GM19467 (cell line): Measurements from ENCODE around the gene ENPP3.

ENCODE experiments used
- ATAC-seq: cut with Tn5 transposase; IDR thresholded peaks from one replicate; pipeline ENCODE4 v1.9.1; 2021; ENCODE audit warnings: mild to moderate bottlenecking, moderate library complexity; ENCODE audit not compliant: unreplicated experiment

Gene ENPP3

DNA sequence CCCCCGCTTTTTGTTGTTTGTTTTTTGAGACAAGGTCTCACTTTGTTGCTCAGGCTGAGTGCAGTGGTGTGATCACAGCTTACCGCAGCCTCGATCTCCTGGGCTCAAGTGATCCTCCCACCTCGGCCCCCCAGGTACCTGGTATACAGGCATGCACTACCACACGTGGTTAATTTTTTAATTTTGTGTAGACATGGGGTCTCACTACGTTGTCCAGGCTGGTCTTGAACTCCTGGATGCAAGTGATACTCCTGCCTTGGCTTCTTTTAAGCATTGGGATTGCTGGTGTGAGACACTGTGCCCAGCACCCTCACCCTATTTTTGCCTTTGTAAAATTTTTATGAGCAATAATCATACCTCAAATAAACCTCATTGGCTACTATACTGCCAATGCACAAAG is 5.5 kb downstream of the ENPP3 start:
- ATAC-seq, result no peak

DNA sequence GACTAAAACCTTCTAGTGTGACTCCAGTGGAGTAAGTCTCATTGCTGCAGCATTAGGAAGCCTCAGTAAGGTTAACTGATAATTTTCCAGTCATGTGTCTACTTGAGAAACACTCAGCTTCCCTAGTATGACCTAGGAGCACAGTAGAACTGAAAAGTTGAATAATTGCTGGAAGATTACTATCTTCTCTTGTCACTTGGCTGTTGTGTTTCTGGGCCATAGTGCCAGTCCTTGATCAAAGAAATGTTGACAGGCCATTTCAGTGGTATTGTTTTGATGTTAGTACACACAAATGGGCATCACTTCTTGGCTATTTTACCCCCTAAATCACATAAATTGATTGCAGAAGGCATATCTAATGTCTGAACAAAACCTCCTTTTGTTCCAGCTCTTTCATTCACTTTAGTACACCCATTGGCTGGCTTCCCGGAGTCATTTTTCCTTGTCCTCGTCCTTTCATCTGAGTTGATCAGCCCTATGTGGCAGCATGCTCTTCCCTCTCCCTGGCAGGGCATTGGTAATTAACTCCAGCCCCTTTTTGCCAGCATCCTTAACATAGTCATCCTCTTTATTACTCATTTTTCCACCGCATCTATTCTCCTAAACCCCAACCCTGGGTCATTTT is 6.0 kb downstream of the ENPP3 start:
- no peak for ATAC-seq

DNA sequence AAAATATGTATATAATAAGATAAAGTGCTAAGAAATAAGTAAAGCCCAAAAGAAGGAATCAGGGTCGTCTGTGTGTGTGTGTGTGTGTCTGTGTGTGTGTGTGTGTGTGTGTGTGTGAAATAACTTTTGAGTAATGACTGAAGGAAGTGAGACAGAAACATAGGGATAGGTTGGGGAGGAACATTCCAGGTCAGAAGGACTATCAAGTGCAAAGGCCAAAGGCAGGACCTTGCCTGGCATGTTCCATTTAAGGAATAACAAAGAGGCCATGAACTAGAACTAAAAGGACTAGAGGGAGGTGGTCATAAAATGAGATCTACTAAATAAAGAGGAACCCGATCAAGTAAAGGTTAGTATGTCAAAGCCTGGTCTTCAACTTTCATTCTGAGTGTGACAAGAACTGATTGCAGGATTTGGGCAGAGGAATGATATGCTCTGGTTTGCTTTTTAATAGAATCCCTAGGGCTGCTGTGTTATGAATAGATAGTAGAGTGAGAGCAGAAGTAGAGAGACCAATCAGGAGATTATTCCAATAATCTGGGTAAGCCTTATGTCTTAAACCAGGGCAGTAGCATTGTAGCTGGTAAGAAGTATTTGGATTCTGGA is 6.9 kb downstream of the ENPP3 start:
- ATAC-seq, result no peak

DNA sequence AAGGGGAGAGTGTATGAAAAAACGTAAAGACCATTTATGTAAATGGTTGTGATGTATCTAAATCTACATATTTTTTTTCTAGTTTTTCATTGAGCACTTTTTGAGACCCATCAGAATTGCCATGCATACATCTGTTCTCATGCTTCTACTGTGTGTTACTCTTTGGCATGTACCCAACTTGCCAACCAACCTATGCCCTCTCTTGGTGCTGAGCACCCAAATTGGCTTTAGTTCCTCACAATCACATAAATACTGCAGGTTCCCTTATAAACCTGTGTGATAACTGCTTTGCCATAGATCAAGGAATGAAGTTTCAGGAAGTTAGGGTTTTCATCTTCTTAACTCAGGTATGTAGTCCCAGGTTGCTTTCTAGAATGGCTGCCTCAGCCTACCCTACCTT is 7.8 kb downstream of the ENPP3 start:
- no peak for ATAC-seq

DNA sequence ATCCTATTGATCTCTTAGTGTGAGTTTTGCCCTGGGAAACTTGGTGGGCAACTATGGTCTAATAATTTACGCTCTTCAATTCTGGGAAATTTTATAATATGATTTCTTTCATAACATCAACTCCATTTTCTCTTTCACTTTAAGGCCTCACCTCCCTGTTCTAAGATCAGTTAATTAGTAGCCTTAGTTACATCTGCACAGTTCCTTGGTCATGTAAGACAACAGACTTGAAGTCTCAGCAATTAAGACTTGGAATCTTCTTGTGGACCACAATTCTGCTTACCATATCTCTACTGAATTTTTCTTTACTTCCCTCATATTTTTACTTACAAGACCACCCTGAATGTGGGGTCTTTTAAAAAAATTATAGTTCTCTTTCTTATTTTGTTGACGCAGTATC is 8.7 kb downstream of the ENPP3 start:
- no peak for ATAC-seq

DNA sequence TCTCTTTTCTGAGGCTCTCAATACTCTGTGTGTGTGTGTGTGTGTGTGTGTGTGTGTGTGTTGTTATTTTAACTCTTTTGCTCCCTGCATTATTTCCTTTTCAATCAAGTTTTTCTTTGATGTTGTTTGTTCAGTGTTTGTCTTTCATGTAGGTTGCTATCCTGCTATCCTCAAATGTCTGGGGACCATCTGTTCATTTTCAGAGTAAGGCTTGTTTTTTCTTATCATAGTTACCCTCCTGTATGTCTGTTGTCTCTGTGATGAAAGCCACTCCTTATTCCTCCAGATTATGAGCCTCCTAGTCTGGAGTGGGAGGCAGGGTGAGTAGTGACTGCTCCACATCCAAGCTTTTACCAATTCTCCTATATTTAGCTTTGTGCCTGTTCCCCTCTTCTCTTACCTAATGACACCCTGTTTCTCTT is 9.2 kb downstream of the ENPP3 start:
- ATAC-seq, result no peak

DNA sequence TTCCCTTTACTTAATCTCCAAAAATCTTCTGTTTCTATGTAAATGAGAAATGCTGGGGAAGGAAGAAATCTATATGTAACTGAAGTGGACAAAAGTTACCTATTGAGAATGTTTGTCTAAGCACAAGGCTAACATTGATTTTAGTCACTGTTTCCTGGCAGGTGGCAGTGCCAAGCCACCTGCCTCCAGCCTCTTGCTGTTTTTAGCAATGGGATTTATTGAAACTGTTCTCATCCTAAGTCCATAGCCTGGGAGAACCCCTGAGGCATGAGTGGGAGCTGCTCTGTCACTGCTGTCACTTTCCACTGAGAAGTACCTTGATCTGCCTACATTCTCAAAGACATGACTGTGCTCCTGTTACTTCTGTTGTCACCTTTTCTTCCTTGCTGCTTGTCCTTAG is 14.7 kb downstream of the ENPP3 start:
- ATAC-seq, result no peak

DNA sequence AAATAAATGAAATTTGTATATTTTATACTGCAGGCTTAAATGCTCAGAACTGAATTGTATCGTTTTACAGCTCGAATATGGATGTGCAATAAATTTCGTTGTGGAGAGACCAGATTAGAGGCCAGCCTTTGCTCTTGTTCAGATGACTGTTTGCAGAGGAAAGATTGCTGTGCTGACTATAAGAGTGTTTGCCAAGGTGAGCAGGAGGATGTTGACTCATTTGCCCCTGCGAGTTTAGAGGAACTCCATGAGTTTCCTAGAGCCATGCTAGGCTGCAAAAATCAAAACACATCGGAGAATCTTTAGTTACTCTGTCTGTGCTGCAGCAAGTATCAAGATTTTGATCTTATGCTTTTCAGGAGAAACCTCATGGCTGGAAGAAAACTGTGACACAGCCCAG is 15.4 kb downstream of the ENPP3 start:
- ATAC-seq, result no peak

DNA sequence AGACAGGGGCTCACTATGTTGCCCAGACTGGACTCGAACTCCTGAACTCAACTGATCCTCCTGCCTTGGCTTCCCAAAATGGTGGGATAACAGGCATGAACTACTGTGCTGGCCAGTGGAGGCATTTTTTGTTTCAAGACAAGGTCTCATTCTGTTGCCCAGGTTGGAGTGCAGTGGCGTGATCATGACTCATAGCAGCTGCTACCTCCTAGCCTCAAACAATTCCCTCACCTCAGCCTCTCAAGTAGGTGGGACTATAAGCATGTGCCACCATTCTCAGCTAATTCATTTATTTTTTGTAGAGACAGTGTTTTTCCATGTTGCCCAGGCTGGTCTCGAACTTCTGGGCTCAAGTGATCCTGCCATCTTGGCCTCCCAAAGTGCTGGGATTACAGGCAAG is 17.2 kb downstream of the ENPP3 start:
- ATAC-seq, result no peak

DNA sequence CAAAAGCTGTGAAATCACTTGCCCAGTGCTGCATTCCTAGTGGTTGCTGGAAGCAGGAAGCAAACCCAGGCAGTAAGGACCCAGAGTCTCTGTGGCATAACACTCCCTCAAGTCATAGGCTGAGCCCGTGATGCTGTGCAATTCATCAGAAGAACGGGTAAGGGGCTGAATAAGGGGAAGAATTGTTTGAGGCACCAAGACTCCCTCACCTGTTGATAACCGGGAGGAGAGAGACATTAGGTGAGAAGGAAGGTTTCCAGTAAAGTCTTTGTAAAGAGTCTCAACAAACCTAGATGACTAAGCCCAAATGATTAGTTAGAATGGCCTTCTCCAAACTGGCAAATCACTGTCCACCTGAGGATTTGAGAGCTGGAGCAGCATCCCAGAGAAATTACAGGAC is 18.3 kb downstream of the ENPP3 start:
- no peak for ATAC-seq

DNA sequence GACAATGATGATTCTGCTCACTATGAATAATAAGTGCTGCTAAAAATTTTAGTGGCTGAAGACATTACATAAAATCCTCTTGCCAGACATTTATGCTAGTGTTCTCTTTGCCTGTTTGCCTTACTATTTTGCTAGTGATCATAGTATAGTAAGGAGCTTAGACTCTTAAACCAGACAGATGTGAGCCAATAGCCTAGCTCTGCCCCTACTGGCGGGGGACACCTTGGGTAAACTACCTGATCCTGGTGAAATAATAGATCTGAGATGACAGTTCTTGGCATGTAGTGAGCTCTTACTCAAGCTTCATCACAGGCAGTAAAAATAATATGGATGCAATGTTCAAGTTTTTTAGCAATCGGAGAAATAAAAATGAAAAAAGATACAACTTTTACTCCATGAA is 18.8 kb downstream of the ENPP3 start:
- ATAC-seq, result no peak

DNA sequence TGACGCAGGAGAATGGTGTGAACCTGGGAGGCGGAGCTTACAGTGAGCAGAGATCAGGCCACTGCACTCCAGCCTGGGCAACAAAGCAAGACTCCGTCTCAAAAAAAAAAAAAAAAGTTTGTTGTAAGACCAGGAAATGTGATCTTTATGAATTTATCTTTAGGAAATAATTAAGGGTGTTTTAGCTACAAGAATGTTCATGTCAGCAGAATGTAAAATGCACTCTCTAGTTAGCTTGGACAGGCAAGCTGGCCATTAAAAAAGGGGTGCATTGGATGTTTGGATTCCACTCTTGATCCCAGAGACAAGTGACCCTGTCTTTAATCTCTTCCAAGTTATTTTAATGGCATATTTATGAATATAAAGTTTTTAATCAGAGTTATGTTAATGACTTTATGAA is 19.6 kb downstream of the ENPP3 start:
- no peak for ATAC-seq

DNA sequence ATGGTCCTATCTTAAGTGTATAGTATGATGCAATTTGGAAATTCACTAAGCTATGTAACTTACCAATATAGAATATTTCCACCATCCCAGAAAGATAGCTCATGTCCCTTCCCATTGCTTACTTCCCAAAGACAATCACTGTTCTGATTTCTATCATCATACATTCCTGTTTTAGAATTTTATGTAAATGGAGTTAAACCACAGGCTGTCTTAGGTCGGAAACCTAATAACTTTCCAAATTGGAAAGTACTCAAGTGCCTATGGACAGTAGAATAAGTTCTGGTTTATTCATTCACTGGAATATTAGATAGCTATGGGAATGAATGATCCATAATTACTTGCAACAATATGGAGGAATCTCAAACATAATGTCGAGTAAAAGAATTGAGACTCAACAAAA is 20.1 kb downstream of the ENPP3 start:
- no peak for ATAC-seq

DNA sequence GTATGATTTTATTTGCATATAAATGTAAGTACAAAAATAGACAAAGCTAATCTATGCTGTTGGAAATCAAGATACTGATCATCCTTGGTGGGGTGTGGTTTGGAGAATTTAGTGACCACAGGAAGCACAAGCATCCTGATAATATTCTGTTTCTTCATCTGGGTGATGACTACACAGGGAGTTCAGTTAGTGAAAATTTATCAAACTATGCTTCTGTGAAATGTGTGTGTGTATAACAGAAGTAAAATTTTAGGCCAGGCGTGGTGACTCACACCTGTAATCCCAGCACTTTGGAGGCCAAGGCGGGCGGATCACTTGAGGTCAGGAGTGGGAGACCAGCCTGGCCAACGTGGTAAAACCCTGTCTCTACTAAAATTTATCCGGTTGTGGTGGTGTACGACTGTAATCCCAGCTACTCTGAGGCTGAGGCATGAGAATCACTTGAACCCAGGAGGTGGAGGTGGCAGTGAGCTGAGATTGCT is 20.6 kb downstream of the ENPP3 start:
- ATAC-seq, result no peak

DNA sequence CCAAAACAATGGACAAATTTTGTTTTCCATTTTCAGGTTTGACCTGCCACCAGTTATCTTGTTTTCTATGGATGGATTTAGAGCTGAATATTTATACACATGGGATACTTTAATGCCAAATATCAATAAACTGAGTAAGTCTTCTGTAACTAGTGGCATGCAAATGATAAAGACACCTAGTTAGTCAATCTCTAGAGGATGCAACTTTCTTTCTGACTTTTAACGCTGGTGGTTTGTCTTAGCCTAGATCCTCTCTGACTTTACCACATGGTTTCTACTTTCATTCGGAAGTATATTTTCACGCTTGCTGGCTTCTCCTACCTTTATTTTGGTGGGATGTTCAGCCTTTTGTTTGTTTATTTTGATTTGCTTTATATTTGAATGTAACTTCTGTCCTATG is 21.2 kb downstream of the ENPP3 start:
- no peak for ATAC-seq

DNA sequence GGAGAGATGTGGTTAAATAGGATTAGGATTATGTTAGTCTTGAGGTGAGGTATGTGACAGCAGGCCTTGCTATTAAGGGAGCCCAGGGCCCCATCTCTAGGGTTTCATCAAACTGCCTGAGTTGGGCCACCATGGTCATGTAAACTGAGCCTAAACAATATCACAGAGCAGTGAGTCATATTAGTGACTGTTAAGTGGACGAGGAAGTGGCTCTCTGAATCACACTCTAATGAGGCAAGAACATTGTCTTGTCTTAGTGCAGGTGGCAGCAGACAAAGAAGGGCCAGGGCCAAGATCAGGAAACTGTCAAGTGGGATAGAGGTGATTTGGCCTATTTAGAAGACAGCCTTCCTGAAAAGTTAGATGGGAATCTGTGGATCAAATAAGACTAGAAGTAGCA is 23.1 kb downstream of the ENPP3 start:
- no peak for ATAC-seq

DNA sequence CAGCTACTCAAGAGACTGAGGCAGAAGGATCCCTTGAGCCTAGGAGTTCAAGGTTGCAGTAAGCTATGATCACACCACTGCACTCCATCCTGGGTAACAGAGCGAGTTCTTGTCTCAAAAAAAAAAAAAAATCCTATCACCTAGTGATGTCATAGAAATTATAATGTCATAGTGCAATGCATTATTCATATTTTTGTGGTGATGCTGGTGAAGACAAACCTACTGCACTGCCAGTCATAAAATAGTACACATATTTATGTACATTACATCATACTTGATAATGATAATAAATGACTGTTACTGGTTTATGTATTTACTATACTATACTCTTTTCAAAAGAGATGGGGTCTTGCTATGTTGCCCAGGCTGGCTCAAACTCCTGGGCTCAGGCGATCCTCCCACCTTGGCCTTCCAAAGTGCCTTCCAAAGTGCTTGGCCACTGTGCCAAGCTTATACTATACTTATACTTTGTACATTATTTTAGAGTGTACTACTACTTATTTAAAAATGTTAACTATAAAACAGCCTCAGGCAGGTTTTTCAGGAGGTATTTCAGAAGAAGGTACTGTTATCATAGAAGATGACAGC is 26.6 kb downstream of the ENPP3 start:
- ATAC-seq, result no peak

DNA sequence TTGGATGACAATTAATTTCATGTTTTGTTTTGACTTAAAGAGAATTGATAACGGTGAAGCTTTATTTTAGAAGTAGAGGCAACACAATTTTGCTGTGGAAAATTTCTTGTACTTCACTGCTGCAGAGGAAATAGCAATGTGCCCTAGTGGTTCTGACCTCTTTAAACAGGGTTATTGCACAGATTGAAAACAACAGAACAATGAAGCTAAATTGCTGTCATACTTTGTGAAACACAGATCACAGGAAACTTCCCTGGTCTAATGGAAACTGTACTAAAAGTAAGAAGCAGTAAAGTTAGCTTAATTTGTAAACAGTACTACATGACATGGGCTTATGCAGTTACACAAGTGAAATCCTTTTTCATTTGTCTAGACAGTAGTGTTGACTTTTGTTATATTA is 32.8 kb downstream of the ENPP3 start:
- no peak for ATAC-seq

DNA sequence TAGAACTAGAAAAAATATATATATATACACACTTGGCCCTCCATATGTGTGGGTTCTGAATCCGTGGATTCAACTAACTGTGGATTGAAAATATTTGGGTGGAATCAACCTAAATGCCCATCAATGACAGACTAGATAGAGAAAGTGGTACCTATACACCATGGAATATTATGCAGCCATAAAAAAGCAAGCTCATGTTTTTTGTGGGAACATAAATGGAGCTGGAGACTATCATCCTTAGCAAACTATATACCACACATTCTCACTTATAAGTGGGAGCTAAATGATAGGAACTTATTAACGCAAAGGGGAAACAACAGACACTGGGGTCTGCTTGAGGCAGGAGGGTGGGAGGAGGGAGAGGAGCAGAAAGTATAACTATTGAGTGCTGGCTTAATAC is 36.1 kb downstream of the ENPP3 start:
- ATAC-seq, result no peak

DNA sequence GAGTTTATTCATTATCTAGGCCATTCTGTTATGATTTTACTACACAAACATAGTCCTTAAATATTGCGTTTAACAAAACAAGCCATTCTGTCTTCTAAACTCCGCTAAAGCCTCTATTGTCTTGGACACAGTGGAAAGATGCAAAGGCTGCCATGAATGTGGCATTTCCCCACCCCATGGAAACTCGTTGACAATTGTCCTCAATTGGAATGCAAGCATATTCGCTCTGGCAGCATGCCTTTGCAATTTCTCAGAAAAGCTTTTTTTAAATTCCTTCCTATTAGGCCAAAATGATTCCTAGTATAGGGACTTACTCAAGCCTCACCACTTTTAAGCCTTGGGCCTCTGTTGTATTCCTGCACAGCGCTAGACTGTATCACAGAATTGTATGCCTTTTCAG is 41.3 kb downstream of the ENPP3 start:
- no peak for ATAC-seq

DNA sequence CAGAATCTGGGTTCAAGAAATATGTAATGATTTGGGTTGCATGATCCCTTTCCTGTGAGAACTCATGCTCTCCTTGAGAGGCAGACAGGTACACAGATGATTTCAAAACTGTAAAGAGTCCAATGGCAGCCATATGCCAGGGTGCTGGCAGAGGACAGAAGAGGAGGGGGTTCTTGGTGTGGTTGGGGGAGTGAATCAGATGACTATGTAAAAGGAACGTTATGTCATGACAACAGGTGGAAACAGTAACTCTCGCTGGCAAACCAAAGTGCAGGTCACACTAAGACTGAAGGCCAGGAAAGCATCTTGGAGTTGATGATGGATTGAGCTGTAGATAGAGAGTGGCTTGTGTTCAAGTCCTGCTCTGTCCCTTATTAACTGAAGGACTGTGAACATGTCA is 43.8 kb downstream of the ENPP3 start:
- ATAC-seq, result no peak

DNA sequence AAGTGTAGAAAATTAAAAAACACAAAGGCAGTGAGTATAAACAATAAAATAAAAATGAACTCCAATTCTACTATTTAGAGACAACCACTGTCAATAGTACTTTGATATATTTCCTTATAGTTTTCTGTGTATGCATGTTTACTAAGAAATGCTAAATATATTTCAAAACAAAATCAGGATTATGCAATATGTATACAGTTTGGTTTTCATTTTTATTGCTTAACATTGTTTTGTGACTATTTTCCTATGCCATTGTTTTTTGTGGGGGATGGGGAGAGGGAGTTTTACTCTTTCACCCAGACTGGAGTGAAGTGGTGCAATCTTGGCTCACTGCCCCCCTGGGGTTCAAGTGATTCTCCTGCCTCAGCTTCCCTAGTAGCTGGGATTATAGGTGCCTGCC is 44.5 kb downstream of the ENPP3 start:
- ATAC-seq, result no peak

DNA sequence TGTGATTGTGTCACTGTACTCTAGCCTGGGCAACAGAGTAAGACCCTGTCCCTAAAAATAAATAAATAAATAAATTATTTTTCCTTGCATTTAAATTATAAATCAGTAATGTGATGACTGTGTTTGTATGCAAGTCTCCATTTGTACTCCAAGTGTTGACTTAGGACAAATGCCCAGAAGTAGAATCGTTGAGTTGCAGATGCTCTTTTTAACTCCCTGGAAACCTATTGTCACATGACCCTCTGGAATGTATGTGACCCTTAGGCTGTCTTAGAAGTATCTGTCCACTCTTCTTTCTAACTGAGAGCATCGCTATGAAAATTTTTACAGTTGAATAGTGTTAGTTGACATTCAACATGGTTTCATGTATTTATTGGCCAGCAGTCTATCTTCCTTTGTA is 45.3 kb downstream of the ENPP3 start:
- no peak for ATAC-seq
